Posterior vena cava (tissue), 2 donors: Measurements from ENCODE around the gene USO1. TPM values are rescaled to one million over a fixed set of nuclear protein-coding genes. Genes with fewer than 3 reads are reported as not detected.
"Not testable (repeated sequence)": the region's sequence is repeated elsewhere in the genome, so short reads cannot be mapped to it uniquely, and the experiment has no call there.

Source experiments
- DNase-seq: peaks from one replicate; pipeline ENCODE4 v3.0.0-alpha.2; 2020; ENCODE audit warnings: low spot score
- intact Hi-C, 2 donors: fragments of 100-400 bp; cut with DNase I; formaldehyde crosslinking; loops; one replicate each; pipeline versions ENCODE4 v1.14.1 to v1.14.2; 2022 to 2023
- total RNA-seq, 2 donors: library from RNA; stranded (reverse); fragmentation: NEBNext Ultra II Directional; extraction: Animal tissue kit (Norgen Biotek cat#: 25700); gene quantifications; one replicate each; pipeline ENCODE4 v1.2.1, GENCODE V29; 2021
- donor health status: DM: yes; HTN: yes; CAD: no.
- donor health status: DM: yes; HTN: yes; CAD: no.

Gene USO1
- total RNA-seq, 2 donors from 2014 or later = 68.8 to 77.3 TPM

GRCh38 chr4:75705198-75705977 lies 19.0 kb upstream of the USO1 start:
- intact Hi-C loops = no loop called here
- no peak for DNase-seq

GRCh38 chr4:75708218-75708691 lies 16.1 kb upstream of the USO1 start:
- DNase-seq = no peak
- intact Hi-C loops = no loop called here

GRCh38 chr4:75710246-75710645 lies 14.1 kb upstream of the USO1 start:
- intact Hi-C loops = no loop called here
- DNase-seq = no peak

- intact Hi-C loops = no loop called here
Measured at GRCh38 chr4:75714011-75714410, 10.4 kb upstream of the USO1 start.

GRCh38 chr4:75714704-75715103 lies 9.7 kb upstream of the USO1 start:
- intact Hi-C loops = no loop called here

More at GRCh38 chr4:75714011-75714410, 10.4 kb upstream of the USO1 start:
- no peak for DNase-seq

GRCh38 chr4:75715105-75715799 lies 9.1 kb upstream of the USO1 start:
- intact Hi-C loops = no loop called here
- DNase-seq = no peak

More at GRCh38 chr4:75714704-75715103, 9.7 kb upstream of the USO1 start:
- no peak for DNase-seq

DNA sequence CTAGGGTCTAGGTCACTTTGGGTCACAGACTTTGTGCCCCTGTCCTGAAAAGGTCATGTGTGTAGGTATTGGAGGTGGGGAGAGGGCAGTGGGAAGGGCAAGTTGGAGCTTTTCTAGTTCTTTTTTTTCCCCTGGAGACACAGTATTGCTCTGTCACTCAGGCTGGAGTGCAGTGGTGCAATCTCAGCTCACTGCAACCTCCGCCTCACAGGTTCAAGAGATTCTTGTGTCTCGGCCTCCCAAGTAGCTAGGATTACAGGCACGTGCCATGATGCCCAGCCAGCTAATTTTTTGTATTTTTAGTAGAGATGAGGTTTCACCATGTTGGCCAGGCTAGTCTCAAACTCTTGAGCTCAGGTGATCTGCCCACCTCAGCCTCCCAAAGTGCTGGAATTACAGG lies 8.3 kb upstream of the USO1 start:
- intact Hi-C loops, DNase-seq: not testable (repeated sequence)

DNA sequence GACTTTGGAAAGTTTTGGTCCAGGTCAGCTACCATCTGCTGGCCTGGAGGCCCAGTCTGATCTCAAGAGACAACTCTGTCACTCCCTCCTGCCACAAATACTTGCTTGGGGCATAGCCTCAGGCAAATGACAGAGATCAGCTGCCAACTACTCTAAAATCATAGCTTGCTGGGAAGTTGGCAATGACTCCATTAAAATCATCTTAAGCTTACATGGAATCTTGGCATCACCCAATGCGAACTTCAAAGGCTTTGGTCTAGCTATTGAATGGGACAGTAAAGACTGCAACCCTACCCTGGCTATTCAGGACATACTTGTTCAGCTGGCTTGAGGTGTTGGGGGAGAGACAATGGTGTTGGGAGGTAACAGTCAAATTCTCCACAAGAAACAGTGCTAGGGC lies 7.0 kb upstream of the USO1 start:
- intact Hi-C loops = no loop called here
- DNase-seq = no peak

- intact Hi-C loops = no loop called here
- no peak for DNase-seq
Measured at GRCh38 chr4:75718529-75718928, 5.8 kb upstream of the USO1 start.

DNA sequence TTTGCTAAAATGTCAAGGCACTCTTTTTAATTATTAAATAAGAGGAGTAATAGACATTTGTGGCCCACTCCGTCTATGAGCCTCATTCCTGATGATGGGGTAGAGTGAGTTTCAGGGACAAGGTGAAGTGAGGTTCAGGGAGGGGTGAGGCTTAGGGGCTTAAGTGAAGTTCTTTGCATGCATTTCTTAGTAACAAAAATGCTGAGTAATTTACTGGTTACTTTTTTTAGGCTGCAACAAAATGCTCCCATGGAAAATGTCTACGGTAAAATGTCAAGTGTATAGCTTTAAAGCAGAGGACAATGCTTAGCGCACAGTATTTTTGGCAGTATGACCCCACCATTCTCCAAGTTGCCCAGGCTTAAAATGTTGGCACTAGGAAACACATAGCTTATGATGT lies 2.0 kb upstream of the USO1 start:
- intact Hi-C loops = loop anchor here in 1 of 2 donors (10.0 kb wide), 1 partner anchor 48 kb away; the partner anchor contains the start of gene G3BP2
- DNase-seq = no peak

DNA sequence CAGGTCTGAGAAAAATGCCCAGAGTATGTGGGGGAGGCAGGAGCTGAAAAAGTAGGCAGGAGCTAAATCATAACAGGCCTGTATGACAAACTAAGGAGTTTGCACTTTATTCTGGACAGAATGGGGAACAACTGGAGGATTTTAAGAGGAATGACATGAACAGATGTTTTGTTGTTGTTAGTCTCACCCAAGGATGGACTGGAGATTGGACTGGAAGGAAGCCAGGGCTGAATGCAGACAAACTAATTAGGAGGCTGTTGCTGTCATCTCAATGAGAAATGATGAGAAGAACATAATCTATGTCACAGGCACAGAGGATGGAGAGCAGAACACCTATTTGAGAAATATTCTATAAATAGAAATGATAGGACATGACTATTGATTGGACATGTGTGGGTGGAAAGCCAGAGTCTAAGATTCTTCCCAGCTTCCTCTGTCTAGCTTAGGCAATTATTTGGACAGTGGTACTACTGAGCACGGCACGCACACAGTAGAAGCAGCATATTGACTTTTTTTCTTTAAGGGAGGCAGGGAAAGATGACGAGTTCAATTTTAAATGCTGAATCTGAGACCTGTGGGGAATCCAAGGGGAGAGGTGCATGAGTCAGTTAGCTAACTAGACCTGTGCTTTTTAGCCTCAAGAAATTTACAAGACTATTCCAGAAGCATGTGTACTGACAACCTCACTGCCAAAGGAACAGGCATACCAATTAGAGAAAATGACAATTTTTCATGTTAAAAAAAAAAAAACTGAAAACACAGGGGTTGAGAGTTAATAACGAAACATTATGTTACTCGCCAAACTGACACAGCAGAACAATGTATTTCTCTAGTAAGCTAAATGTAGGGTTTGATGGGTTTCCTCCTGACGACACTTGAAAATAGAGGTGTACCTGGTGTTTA lies 963 bp upstream of the USO1 start:
- DNase-seq = no peak
- intact Hi-C loops = loop anchor here in 1 of 2 donors (10.0 kb wide), 1 partner anchor 49 kb away; the partner anchor contains the start of gene G3BP2

GRCh38 chr4:75724867-75725724 lies 719 bp downstream of the USO1 start:
- intact Hi-C loops = loop anchor here in 1 of 2 donors (10.0 kb wide), 1 partner anchor 50 kb away; the partner anchor contains the start of gene G3BP2
- peak; percentile 93 for DNase-seq

- not testable (repeated sequence) for DNase-seq
- intact Hi-C loops = loop anchor here in 1 of 2 donors (10.0 kb wide), 1 partner anchor 51 kb away; the partner anchor contains the start of gene G3BP2
Measured at GRCh38 chr4:75725942-75726538, 1.7 kb downstream of the USO1 start.

DNA sequence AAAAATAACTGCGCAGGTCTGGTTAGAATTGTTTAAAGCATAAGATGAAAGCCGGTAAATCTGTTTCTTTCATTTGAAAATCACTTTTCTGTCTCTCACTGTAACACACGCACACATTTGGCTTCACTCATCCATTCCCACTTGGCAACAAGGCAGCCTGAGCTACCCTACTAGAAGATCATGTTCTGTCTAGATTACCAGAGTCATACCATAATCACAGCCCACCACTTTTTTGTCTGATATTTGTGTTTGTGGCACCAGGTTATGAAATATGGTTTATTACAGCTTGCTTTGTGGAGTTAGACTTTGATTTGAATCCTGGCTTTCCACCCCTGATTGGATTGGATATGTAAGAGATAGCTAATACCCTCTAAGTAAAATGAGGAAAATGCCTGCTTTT lies 2.2 kb downstream of the USO1 start:
- DNase-seq = no peak
- intact Hi-C loops = loop anchor here in 1 of 2 donors (10.0 kb wide), 1 partner anchor 52 kb away; the partner anchor contains the start of gene G3BP2

GRCh38 chr4:75727073-75727472 lies 2.7 kb downstream of the USO1 start:
- intact Hi-C loops = loop anchor here in 1 of 2 donors (10.0 kb wide), 1 partner anchor 52 kb away; the partner anchor contains the start of gene G3BP2
- no peak for DNase-seq

DNA sequence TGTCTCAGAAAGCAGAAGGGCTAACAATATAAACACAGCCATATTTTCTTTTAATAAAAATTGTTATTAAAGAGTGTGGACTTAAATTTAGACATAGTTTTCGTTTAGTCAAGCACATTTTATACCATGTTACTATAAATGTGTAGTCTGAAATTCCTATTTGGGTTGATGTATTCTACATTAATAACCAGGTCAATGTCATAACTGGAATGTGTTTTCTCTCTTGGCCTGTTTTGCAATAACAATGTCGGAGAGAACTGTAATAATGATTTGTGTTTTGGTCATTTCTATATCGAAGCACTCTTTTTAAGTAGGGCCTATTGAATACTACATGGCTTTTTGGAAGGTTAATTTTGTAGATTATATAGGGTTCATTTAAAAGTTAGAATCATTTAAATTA lies 5.5 kb downstream of the USO1 start:
- DNase-seq = no peak
- intact Hi-C loops = loop anchor here in 1 of 2 donors (10.0 kb wide), 1 partner anchor 55 kb away; the partner anchor contains the start of gene G3BP2

DNA sequence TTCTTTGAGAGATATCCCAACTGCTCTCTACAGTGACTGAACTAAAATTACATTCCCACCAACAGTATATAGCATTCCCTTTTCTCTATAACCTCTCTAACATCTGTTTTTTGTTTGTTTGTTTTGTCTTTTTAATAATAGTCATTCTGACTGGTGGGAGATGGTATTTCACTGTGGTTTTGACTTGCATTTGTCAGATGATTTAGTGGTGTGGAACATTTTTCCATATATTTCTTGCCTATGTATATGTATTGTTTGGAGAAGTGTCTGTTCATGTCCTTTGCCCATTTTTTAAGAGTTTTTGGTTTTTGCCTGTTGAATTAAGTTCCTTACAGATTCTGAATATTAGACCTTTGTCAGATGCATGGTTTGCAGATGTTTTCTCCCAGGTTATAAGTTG lies 9.0 kb downstream of the USO1 start:
- no peak for DNase-seq
- intact Hi-C loops = no loop called here

DNA sequence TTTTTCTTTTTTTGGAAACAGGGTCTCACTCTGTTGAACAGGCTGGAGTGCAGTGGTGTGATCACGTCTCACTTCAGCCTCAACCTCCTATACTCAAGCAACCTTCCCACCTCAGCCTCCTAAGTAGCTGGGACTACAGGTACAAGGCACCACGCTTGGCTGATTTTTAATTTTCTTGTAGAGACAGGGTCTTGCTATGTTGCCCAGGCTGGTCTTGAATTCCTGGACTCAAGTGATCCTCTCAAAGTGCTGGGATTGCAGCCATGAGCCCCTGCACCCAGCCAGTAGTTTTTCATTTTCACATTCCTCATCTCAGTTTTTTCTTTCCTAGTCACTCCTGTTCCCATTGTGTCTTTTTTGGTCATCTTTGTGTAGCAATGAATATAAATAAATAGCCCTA lies 11.1 kb downstream of the USO1 start:
- intact Hi-C loops = no loop called here
- no peak for DNase-seq
